NCI-H2107 treated with DMSO at 0.1 percent for 48 hours (cell line): ENCODE data around the gene KCNQ1.

Experiments
- DNase-seq: peaks from one replicate; lab custom pipeline; 2025; ENCODE audit not compliant: unreplicated experiment; lab: John Stamatoyannopoulos, UW

KCNQ1 gene

DNA sequence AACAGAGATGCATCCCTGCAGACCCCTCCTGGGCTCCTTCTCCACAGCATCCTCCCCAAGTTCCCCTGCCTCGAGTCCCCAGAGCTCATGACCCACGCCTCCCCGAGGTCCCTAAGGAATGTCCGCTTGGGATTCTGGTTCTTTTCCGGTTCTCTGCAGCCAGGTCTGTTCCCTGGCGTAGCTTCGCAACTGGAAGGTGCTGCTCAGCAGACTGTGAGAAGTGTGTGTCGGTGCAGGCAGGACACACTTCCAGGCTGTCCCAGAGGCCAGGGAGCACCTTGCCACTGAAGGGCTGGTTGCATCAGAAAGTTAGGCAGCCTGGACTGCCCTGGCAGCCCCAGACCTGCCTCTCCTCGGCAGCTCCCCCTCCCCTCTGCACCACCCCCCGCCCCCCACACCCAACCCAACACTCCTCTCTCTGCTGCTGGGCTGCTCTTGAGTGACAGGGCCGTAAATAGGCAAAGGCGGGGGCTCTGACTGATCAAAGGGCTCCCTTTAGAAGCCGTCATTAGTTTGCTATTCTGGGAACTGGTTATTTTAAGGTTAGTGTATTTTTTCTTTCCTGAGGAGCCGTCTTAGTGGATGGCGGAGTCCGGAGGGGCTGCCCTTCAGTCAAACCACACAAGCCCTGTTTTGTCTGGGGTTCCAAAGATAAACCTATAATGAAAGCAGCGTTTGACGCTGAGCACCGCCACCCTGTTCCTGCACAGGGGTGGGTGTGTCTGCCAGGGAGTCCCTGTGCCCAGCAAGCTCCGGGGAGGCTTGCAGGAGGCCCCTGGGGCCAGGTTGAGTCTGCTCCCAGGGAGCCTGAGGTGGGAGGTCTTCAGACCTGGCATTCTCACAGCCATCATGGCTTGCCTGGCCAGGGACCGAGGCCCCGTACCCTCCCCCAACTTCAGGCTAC, 343.6 kb downstream of the KCNQ1 start:
- DNase-seq = no peak

DNA sequence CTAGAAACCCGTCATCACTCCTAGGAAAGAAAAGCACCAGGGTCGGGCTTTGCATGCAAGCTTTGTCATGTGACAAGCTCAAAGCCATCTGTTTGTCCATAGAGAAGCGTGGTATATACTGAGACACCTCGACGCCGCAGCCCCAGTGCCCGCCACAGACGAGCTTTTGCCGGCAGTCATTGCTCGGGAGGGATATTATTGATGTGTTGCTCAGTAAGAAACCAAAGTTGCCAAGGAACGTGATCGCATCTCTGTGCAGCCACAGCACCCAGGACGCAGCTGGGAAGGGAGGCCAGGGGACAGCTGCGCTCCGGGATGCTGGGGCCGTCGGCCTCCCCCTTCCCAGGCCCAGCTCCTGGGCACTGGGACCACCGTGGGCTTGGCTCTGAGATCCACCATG, 344.5 kb downstream of the KCNQ1 start:
- DNase-seq = no peak

DNA sequence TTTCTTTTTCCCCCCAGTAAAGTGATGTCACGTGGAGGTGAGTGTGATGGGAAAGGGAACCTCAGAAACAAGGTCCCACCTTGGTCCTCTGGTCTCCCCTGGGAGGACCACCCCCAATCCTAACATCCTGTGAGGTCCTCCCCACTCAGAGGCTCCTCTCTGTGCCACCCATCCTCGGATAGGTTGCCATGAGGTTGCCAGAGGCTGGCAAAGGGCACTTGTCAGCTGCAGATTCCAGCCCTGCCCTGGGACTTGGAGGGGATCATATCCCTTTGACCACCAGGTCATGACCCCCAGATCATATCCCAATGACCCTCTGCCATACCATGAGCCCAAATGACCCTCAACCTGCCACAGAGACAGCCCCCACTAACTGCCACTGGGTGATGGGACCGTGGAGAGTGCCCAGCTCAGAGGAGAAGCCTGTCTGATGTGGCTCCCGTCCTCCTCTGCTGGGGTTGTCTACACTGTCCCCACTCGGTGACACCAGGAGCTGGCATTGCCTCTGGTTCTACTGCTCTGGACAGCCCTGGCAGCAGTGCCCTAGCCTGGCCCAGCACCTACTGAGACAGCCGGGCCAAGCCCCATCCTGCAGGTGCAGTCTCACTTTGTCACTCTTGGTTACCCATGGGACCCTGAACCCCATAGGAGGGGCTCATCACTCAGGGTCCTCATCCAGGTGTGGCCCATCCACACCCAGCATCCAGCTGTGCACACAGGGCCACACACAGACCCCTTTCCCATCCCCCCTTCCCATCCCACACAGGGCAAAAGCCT, 345.2 kb downstream of the KCNQ1 start:
- DNase-seq = no peak

DNA sequence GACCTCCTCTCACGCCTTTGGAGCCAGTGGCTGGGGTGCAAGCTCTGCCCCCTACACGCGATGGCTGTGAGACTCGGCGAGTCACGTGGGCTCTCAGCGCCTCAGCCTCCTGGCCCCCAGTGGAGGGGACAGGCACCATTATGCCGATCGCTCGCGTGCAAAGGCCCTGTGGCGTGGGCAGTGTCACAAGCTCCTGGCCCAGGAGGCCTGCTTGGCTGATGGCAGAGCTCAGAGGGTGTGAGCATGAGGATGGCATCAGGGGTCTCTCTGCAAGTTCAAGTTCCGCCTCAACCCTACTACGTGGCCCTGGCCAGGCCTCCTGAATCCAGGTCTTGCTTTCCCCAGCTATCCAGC, 345.7 kb downstream of the KCNQ1 start:
- DNase-seq = no peak

DNA sequence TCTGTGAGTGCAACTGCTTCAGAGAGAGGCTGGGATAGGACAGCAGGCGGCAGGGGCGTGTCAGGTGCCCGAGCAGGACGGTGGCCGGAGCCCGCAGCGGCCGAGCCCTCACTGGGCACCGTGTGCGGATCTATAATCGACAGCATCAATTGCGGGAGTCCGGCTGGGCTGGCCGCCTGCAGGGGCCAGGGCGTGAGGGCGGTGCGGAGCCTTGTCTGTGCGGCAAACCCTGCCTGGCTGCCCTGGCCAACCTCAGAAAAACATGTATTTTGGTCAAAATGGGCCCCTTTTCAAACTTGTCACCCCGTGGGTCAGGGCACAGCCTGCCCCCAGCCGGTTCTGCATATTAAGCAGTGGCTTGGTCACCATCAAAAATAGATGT, 346.3 kb downstream of the KCNQ1 start:
- DNase-seq = no peak

DNA sequence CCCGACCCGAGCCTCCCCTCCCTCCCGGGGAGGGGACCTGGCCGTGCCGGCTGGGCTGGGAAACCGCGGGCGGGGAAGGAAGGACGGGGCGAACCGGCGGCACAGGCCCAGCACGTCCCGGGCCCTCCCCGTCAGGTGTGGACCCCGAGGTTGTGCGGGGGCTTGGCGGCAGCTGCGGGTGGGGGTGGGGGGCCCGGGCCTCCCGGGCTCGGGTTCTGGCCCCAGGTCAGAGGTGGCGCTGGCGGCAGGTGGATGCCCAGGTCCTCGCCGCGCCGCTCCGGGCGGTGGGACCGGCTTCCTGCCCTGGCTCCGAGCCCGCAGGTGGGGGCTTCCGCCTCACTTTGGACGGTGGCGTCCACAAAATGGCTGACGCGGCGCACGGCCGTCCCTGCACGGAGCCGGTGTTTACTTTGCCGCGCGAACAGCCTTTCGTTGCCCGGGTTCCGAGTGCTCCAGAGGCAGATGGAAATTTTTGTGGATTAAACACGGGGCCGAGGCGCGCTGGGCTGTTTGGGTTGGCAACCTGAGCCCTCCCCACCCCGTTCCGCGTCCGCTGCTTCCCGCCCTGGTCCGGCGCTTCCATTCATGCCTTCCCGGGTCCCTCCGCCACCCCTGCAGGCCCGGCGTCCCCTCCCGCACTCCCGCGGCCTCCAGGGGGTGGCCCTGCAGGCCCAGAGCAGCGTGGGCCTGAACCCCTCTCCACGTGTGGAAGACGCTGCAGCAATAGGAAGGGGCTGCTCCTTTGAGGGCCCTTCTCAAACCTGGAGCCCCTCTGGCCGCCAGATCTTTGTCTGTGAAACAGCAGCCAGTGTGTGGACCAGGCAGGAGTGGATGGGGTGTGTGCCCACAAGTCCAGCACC, 346.9 kb downstream of the KCNQ1 start:
- DNase-seq = no peak

DNA sequence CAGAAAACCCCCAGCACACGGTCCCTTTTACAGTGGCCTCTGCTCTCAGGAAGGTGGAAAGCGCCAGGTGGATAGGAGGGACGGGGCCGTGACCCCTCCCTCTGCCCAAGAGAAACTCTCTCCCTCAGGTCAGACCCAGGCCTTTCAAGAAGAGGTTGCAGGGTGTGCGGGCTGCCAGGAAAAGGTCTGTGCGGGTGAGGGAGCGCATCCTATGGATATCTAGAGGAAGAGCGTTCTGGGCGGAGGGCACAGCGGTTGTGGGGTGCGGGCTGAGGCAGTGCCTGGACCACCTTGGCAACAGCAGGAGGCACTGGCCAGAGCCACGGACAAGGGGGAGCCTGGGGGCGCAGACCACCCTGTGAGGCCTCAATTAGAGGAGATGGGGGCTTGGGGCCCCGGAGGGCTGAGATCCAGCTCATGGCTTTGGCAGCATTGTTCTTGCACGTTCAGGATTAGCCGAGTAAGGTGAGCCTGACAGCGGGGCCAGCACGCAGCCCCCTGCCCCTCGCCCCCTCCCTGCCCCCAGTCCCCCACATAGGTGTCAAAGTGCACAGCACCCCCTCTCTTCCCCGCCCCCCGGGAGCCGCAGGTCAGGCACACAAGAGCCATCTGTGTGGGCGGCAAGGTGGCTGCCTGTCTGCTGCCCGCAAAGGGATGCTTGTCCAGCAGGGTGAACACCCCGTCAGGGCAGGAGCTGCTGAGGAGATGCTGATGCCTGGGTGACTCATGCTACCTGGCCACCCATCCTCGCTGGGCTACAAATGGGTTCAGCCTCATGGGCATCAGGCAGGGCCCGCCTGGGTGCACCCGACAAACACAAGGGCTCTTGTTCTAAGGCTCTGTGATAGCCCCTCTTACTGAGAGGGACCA, 347.8 kb downstream of the KCNQ1 start:
- no peak for DNase-seq

DNA sequence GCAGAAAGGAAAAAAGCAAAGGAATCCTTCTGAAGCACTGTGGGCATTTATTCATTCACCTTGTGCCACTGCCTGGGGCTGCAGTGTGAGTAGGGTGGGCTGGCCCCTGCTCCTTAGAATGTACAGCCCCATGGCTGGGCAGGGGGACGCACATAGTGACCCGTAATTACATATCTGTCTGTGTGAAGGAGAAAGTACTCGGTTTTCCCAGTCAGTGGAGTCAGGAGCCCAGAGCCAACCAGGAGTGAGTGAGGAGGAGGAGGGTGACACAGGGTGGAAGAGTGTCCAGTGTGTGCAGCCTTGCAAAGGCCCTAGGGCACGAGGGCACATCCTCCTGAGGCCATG, 348.9 kb downstream of the KCNQ1 start:
- DNase-seq = no peak

DNA sequence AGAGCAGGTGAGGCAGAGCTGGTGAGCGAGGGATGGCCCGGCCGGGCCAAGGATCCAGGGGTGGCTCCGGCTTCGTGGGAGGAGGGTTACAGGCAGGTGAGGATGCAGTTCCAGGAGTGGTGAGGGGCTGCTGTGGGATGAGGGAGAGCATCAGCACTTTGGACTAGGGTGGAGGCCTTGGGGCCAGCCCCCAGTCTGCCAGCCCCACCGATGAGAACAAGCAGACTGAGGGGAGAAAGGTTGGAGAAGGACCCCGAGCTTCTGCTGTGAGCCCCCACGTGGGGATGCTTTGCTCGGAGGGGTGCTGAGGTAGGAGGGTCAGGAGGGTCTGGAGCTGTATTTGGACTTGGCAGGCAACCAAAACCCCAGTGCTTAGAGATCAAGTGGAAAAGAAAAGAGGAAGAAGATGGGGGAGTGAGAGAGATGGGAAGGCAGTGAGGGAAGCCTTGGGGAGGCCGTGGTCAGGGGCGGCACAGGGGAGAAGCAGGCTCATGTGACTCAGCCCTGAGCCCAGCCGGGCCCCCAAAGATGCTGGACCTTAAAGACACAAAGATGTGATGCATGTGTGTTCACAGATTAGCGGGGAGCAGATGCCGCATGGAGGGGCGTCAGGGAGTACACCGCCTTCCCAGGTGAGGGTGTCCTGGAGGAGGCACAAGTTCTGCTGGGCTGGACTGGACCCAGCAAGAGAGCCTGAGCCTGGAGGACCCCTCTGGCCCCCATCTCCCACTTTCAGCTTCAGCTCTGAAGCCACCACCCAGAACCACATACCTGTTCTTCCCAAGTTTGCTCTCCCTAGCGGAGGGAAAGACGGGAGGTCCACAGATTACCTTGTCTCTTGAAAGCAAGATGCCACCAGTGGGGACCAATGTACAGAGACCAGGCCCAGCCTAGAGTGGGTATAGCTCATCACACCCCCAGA, 349.5 kb downstream of the KCNQ1 start:
- no peak for DNase-seq

DNA sequence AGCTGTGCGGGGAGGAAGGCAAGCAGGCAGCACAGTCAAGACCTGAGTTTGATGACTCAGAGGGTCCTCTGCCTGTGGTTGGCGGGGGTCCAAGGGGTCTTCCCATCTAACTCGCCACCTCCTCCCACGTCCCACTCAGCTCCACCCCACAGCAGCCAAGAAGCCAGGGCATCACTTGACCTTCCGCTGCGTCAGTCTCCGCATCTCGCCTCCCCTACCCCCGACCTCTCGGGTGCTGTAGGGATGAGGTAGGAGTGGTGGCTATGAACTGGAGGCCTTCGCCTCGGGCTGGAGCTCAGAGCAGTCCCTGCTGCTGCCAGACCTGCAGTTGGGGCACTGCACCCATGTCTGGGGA, 350.1 kb downstream of the KCNQ1 start:
- no peak for DNase-seq

DNA sequence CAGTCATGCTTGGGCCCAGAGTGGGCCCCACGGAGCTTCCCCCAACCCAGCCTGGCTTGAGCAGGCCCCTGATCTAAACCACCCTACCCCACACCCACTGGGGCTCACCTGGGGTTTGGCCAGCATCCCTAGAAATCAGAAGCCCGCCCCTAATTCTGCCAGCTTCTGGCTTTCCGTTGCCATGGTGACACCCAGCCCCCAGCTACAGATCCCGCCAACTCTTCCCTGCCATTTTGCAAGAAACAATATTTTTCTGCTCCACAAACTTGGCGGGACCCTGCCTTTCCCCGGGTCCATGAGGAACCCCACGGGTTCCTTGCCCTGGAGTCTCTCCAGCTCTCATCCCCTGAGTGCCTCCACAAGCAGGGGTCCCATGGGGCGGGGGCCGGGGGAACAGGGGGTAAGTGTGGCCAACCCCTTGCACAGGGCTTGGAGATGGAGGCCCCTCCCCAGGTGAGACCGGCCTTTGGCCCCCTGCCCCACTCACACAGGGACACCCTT, 350.7 kb downstream of the KCNQ1 start:
- no peak for DNase-seq

DNA sequence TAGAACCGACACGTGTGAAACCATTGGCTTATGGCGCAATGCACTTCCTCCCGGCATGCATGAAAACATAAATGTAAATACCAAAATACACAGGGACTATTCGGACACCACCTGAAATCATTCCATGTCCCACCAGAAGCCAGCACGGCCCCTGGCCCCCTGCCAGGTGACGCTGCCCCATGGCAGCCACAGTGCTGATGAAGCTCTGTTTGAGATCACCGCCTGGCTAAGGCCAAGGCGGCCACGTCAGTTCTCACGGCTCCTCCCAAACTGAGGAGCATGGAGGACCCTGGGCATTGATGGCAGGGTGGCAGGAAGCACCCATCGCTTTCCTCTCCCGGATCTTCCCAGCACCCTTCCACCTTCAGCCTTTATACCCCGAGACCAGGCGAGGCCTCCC, 351.3 kb downstream of the KCNQ1 start:
- DNase-seq = no peak

DNA sequence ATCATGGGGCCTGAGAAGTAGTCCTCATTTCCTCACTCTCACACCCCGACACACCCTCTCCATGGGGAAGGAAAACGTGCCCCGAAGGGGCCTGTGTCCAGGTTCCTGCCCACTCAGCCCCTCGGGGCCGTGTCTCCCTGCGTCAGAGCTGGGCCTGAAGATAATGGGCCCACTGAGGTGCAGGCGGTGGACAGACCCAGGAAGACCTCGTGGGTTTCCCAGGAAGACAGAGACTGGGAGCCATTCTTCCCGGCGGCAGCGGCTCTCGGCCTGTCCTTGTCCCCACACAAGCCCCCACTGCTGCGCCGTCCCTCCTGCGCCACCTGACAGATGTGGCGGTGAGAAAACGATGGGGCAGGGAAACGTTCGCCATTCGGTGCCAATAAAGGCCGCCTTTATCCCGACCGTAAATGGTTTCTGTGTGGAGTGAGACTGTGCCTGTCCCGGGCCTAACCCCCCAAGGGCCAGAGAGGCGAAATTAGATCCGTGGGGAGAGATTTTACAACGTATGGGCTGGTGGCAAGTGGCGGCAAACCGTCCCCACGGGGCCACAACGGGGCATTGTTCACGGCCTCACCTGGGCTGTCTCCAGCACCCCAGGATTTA, 351.8 kb downstream of the KCNQ1 start:
- DNase-seq = no peak

DNA sequence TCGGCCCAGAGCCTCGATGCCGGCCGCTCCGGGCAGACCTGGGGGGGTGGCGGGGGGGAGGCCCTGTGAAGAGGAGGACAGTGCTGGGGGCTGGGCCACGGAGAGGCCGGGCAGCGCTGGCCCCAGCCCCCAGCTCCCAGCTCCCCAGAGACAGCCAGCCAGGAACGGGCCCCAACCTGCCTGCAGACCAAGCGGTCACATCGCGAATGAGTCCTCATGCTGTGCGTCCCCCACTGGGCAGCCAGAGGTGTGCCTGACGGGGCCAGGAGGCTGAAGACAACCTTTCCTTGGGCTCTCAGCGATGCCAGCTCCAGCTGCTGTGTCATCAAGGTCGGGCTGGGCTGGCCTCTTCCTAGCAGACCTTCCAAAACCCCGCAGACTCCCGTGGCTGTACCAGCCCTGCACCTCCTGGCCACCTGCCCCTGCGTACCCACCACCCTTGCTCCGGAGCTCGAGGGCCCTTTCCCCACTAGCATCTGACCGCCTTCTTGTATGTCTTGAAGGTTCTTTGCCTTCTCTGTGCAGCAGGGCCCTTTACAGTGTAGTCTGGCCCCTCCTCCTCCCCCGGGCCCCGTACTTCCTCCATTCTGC, 352.4 kb downstream of the KCNQ1 start:
- no peak for DNase-seq

DNA sequence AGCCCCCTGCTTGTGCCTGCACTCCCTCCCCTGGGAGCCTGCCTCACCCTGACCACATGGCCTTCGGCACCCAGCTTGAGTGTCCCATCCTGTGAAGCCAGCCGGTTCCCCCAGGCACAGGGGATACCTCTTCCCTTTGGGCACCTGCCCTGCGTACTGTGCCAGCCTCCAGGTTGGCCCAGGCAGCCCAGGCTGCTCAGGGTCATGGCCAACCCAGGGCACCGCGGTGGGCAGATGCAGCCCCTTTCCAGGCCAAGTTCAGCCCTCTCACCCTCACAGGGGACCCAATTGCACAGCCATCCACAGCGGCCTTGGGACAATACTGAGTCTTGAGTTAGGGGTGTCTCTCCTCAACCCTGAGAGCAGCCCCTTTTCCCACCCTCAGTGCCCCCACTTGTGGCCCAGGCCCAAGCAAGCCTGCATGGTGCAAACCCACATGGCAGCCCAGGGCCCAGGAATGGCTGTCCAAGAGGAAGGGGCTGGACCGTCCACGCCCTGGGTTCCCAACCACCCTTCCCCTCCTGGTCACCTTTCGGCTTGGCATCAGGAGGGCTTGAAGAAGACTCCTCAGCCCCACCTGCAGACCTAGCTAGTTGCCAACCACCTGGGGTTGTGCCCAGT, 353.0 kb downstream of the KCNQ1 start:
- no peak for DNase-seq

DNA sequence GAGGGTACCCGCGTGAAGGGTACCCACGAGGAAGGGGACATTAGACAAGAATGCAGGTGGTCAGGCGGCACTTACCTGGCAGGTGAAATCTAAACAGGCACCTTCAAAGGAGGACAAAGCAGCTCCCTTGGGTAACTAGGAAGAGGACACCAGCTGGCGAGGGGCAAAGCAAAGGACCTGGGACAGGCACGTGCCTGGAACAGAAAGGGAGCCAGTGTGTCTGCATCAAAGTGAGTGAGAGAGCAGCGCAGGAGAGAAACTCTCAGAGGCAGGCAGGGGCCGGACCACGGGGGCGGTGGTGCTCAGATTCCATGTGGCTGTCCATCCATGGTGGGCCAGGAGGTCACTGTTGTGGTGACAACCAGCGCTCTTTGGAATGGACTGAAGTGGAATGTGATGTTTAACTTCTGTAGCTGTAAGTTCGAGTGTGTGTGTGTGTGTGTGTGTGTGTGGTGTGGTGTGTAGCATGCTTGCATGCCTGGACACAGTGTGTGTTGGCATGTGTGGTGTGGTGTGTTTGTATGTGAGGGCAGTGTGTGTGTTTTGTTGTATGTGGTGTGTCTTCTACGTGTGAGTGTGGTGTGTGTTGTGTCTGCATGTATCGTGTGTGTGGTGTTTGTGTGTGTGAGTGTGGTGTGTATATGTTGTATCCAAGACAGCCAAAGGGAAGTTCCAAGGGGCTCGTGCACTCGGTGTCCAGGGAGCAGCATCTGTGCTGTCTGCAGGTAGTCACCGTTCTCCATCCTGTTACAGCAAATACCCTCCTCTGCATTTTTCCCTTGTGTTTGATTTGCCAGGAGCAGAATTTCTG, 354.3 kb downstream of the KCNQ1 start:
- no peak for DNase-seq

DNA sequence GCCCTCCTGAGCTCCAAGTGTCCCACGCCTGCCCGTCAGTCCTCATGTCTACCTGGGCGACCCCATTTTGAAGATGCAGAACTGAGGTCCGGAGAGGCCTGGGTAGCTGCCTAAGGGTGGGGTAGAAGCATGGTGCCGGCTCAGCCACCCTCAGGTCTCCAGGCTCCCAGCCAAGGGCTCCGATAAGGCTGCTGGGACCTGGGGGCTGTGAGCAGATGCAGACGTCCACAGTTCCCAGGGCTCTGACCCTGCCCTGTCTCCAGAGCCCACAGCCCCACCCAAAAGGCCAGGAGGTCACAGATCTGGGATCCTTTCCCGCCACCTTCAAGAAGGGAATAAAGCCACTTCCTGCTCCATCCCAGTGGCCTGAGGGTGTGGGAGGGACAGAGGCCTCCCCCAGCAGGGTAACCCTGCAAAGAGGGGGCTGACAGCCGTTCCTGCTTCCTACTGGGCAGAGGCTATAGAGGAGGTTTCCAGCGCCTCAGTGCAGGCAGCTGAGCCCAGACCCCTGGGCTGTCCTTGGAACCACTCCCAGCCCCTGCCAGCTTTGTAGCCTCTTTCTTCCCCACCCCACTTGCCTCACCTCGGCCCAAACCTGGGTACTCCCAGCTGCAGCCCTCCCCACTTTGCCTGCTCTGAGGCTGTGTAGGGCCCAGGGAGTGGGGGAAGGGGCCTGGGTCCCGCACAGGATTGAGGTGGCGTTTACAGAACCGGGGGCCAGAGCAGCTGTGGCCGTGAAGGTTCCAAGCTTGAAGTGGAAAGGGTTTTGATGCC, 355.3 kb downstream of the KCNQ1 start:
- no peak for DNase-seq
